GM21825 (cell line): ENCODE measurements around the gene CELSR1.

Experiments
- ATAC-seq: cut with Tn5 transposase; IDR thresholded peaks from one replicate; pipeline ENCODE4 v1.9.1; 2021; ENCODE audit warnings: mild to moderate bottlenecking, moderate library complexity; ENCODE audit not compliant: unreplicated experiment

Gene CELSR1

GRCh38 chr22:46551996-46552395, 14.6 kb upstream of the CELSR1 start:
- no peak for ATAC-seq

GRCh38 chr22:46551321-46551720, 13.9 kb upstream of the CELSR1 start:
- ATAC-seq = no peak

GRCh38 chr22:46549971-46550641, 12.7 kb upstream of the CELSR1 start:
- ATAC-seq = no peak

- ATAC-seq = no peak
These were observed 12.1 kb upstream of the CELSR1 start for GRCh38 chr22:46549563-46549840.

- no peak for ATAC-seq
These were observed 10.4 kb upstream of the CELSR1 start for GRCh38 chr22:46547883-46548244.

GRCh38 chr22:46547179-46547882, 9.9 kb upstream of the CELSR1 start:
- ATAC-seq = no peak

GRCh38 chr22:46546466-46547178, 9.2 kb upstream of the CELSR1 start:
- ATAC-seq = no peak

- no peak for ATAC-seq
These were observed 7.8 kb upstream of the CELSR1 start for GRCh38 chr22:46545086-46545792.

- no peak for ATAC-seq
These were observed 4.9 kb upstream of the CELSR1 start for GRCh38 chr22:46542011-46542985.

- no peak for ATAC-seq
These were observed 4.1 kb upstream of the CELSR1 start for GRCh38 chr22:46541536-46541935.

GRCh38 chr22:46540874-46541273, 3.5 kb upstream of the CELSR1 start:
- no peak for ATAC-seq

- ATAC-seq = no peak
These were observed 1.7 kb upstream of the CELSR1 start for GRCh38 chr22:46539169-46539568.

GRCh38 chr22:46538814-46539160, 1.4 kb upstream of the CELSR1 start:
- ATAC-seq = no peak

GRCh38 chr22:46537946-46538813, 760 bp upstream of the CELSR1 start:
- ATAC-seq = no peak

- no peak for ATAC-seq
These were observed 739 bp downstream of the CELSR1 start for GRCh38 chr22:46536537-46537224.

GRCh38 chr22:46535876-46536536, 1.4 kb downstream of the CELSR1 start:
- ATAC-seq = no peak

GRCh38 chr22:46534901-46535630, 2.4 kb downstream of the CELSR1 start:
- no peak for ATAC-seq
